Activated CD8-positive, alpha-beta T cell treated with anti-CD3 and anti-CD28 coated beads, Interleukin-2, amount 10 ng/mL, durations not matched to agents 7 days and 5 days (primary cell): Measurements from ENCODE around the gene ST8SIA4. TPM values are rescaled to one million over a fixed set of nuclear protein-coding genes. Genes with fewer than 3 reads are reported as not detected.

ENCODE experiments used
- ATAC-seq: fragments of 150-1000 bp; cut with Tn5 transposase; one replicate; pipeline ENCODE4 v1.10.0; 2021; ENCODE audit warnings: moderate library complexity
- CTCF ChIA-PET: fragments of 350-600 bp; sonication (Branson Sonifier 250); formaldehyde crosslinking; loops from one replicate; lab custom pipeline; 2021; ENCODE audit warnings: antibody characterized with exemption; lab: Charles Lee
- POLR2A ChIA-PET: fragments of 350-600 bp; sonication (Branson Sonifier 250); formaldehyde crosslinking; loops from one replicate; lab custom pipeline; 2021; ENCODE audit warnings: antibody characterized with exemption; lab: Charles Lee
- DNase-seq: peaks from one replicate; pipeline ENCODE4 v3.0.0-alpha.2; 2020
- H3K27ac Mint-ChIP-seq: one replicate; pipeline ENCODE4 v1.8.0; 2021; ENCODE audit warnings: mild to moderate bottlenecking, mixed read lengths
- H3K27me3 Mint-ChIP-seq: one replicate; pipeline ENCODE4 v1.8.0; 2021; ENCODE audit warnings: low read depth, mixed read lengths
- H3K36me3 Mint-ChIP-seq: one replicate; pipeline ENCODE4 v1.8.0; 2021; ENCODE audit warnings: low read depth, mixed read lengths
- H3K4me1 Mint-ChIP-seq: one replicate; pipeline ENCODE4 v1.8.0; 2021; ENCODE audit warnings: low read depth, mixed read lengths
- H3K4me3 Mint-ChIP-seq: one replicate; pipeline ENCODE4 v1.8.0; 2021; ENCODE audit warnings: mild to moderate bottlenecking, mixed read lengths
- H3K9me3 Mint-ChIP-seq: one replicate; pipeline ENCODE4 v1.8.0; 2022; ENCODE audit warnings: mixed read lengths; ENCODE audit not compliant: insufficient read depth
- microRNA-seq: library from miRNA; unstranded; fragments of <30 nt; microRNA quantifications from one replicate; pipeline ENCODE4 v1.2.0, GENCODE V29; 2022
- total RNA-seq, 2 experiments: library from RNA; stranded (reverse); gene quantifications; one replicate each; pipeline ENCODE4 v1.2.3, GENCODE V29; 2021

The ST8SIA4 gene
- total RNA-seq, 2 experiments from 2014 or later, result 35.8 to 37.5 TPM

DNA sequence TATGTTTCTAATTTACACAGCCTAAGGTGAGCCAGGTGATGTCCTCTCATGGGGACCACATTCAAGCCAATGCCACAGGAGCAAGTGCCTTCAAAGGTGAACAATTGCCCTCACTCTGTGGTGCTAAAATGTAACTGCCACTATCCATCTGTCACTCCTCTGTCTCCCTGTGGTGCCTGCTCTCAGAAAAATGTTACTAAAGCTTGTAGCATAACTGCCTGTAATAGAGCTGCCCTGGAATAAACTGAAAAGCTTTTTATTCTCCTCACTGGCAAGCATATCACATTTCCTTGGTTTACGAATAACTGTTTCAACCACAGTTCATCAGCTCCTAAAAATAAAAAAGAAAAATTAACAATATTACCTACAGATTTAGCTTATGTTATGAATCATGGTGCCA lies 142.4 kb downstream of the ST8SIA4 start:
- no peak for ATAC-seq
- no peak overlapping the region for H3K4me3 Mint-ChIP-seq
- H3K36me3 Mint-ChIP-seq, result no peaks in the 10 kb centered on the region
- H3K27ac Mint-ChIP-seq, result no peak overlapping the region
- ChIA-PET CTCF (interaction anchor here (0.8 kb wide), 1 partner anchor 20 kb away, joined by 4 read pairs; no protein-coding TSS in a partner anchor), POLR2A (no interaction called here)
- peaks cover 7% of the 10 kb centered on the region for H3K27me3 Mint-ChIP-seq
- no peaks in the 10 kb centered on the region for H3K4me1 Mint-ChIP-seq
- H3K9me3 Mint-ChIP-seq, result no peaks in the 10 kb centered on the region
- no peak for DNase-seq

- POLR2A ChIA-PET, result no interaction called here
- no peak for ATAC-seq
- Mint-ChIP-seq H3K36me3 (no peaks in the 10 kb centered on the region), H3K27me3 (peaks cover 6% of the 10 kb centered on the region), H3K27ac (no peak overlapping the region), H3K4me3 (no peak overlapping the region), H3K9me3 (no peaks in the 10 kb centered on the region), H3K4me1 (no peaks in the 10 kb centered on the region)
- CTCF ChIA-PET, result no interaction called here
- DNase-seq, result no peak
Measured at GRCh38 chr5:100758780-100759179, 144.3 kb downstream of the ST8SIA4 start.

- Mint-ChIP-seq H3K36me3 (no peaks in the 10 kb centered on the region), H3K9me3 (no peaks in the 10 kb centered on the region), H3K4me1 (no peaks in the 10 kb centered on the region), H3K27me3 (peaks cover 6% of the 10 kb centered on the region), H3K27ac (no peak overlapping the region), H3K4me3 (no peak overlapping the region)
- DNase-seq (no peak), ATAC-seq (no peak)
- ChIA-PET CTCF (no interaction called here), POLR2A (no interaction called here)
Measured at GRCh38 chr5:100758306-100758705, 144.8 kb downstream of the ST8SIA4 start.

- CTCF ChIA-PET, result no interaction called here
- peaks cover 6% of the 10 kb centered on the region for H3K27me3 Mint-ChIP-seq
Measured at GRCh38 chr5:100757618-100758017, 145.5 kb downstream of the ST8SIA4 start.

More at GRCh38 chr5:100757618-100758017, 145.5 kb downstream of the ST8SIA4 start:
- no peaks in the 10 kb centered on the region for H3K9me3 Mint-ChIP-seq
- DNase-seq (no peak), ATAC-seq (no peak)
- no peak overlapping the region for H3K4me3 Mint-ChIP-seq
- no peaks in the 10 kb centered on the region for H3K4me1 Mint-ChIP-seq
- POLR2A ChIA-PET, result no interaction called here
- no peak overlapping the region for H3K27ac Mint-ChIP-seq
- no peaks in the 10 kb centered on the region for H3K36me3 Mint-ChIP-seq

Small RNA genes lying within 50 kb of the gene (microRNA-seq; reads per million reads assigned to microRNA genes)
- not detected for gene MIR548P
